HEK293 (cell line): ENCODE measurements around the gene CACTIN.

Source experiments
- CTCF ChIP-seq: fragments of 450-650 bp; formaldehyde crosslinking; IDR thresholded peaks from 2 replicates; pipeline ENCODE4 v1.5.1; 2016; ENCODE audit warnings: missing biosample characterization, missing genetic modification characterization
- PRDM1 ChIP-seq: fragments of 450-650 bp; formaldehyde crosslinking; IDR thresholded peaks from 2 replicates; pipeline ENCODE4; 2016; ENCODE audit warnings: missing biosample characterization, missing genetic modification characterization
- ZNF24 ChIP-seq: fragments of 450-650 bp; formaldehyde crosslinking; IDR thresholded peaks from 2 replicates; pipeline ENCODE4 v1.5.1; 2016; ENCODE audit warnings: missing biosample characterization, missing genetic modification characterization
- ZNF701 ChIP-seq: fragments of 450-650 bp; formaldehyde crosslinking; IDR thresholded peaks from 2 replicates; pipeline ENCODE4 v1.5.1; 2016; ENCODE audit warnings: missing biosample characterization, missing genetic modification characterization
- ZSCAN30 ChIP-seq: fragments of 450-650 bp; IDR thresholded peaks from 2 replicates; pipeline ENCODE4 v1.5.1; 2018; ENCODE audit warnings: missing biosample characterization, mild to moderate bottlenecking, missing genetic modification characterization, moderate library complexity

- TF ChIP-seq PRDM1 (tag by site-specific recombination) (no peak), ZNF24 (tag by site-specific recombination) (no peak), ZNF701 (tag by site-specific recombination) (no peak), CTCF (tag by site-specific recombination) (no peak), ZSCAN30 (tag by site-specific recombination) (no peak)
Measured at GRCh38 chr19:3565139-3565538, 61.5 kb downstream of the CACTIN start.
